Keratinocyte (primary cell): ENCODE measurements around the gene USP37. TPM values are rescaled to one million over a fixed set of nuclear protein-coding genes. Genes with fewer than 3 reads are reported as not detected.

Experiments used
- DNase-seq: peaks from one replicate; pipeline ENCODE4 v3.0.0-alpha.2; 2011; ENCODE audit warnings: low read depth, missing footprints, low spot score
- FAIRE-seq: peaks from 2 replicates; lab custom pipeline; 2011; peaks lifted over from hg19 to GRCh38; lab: Jason Lieb, UNC
- H2AFZ ChIP-seq: 2 replicates; pipeline ENCODE4 v1.6.0; 2012; ENCODE audit warnings: low read length, control low read depth, inconsistent platforms; ENCODE audit not compliant: control insufficient read depth
- H3K27ac ChIP-seq: 2 replicates; pipeline ENCODE4 v1.5.1; 2011; ENCODE audit warnings: low read length; ENCODE audit not compliant: control insufficient read depth, insufficient read depth
- H3K27me3 ChIP-seq: 3 replicates; pipeline ENCODE4 v1.6.0; 2011; ENCODE audit warnings: low read length; ENCODE audit not compliant: control insufficient read depth, insufficient read depth; ENCODE audit errors: extremely low read depth
- H3K36me3 ChIP-seq, 2 experiments: 2 replicates in 1 of 2; 3 replicates in 1 of 2; pipeline ENCODE4 v1.5.1; 2011; ENCODE audit warnings: low read length in 2 of 2, mild to moderate bottlenecking in 1 of 2; ENCODE audit not compliant: control insufficient read depth in 2 of 2, insufficient read depth in 2 of 2; ENCODE audit errors: extremely low read depth in 1 of 2
- H3K4me1 ChIP-seq: 3 replicates; pipeline ENCODE4 v1.5.1; 2011; ENCODE audit warnings: low read length; ENCODE audit not compliant: control insufficient read depth, insufficient read depth; ENCODE audit errors: extremely low read depth
- H3K4me2 ChIP-seq: 3 replicates; pipeline ENCODE4 v1.6.0; 2011; ENCODE audit warnings: low read depth, low read length; ENCODE audit not compliant: control insufficient read depth, insufficient read depth; ENCODE audit errors: extremely low read depth
- H3K4me3 ChIP-seq, 3 experiments: fragments of 200-600 bp in 1 of 3; sonication (generic) in 1 of 3; 2 replicates in 2 of 3; 3 replicates in 1 of 3; pipeline ENCODE4 v1.5.1; 2011 to 2016; ENCODE audit warnings: low read length in 3 of 3, mild to moderate bottlenecking in 3 of 3, control low read depth in 2 of 3, inconsistent platforms in 1 of 3, low read depth in 1 of 3, mixed read lengths in 1 of 3, mixed run types in 1 of 3, moderate library complexity in 1 of 3; ENCODE audit not compliant: control insufficient read depth in 2 of 3, insufficient read depth in 2 of 3; ENCODE audit errors: extremely low read depth in 1 of 3
- H3K79me2 ChIP-seq: 2 replicates; pipeline ENCODE4 v1.6.0; 2012; ENCODE audit warnings: low read length; ENCODE audit not compliant: control insufficient read depth, insufficient read depth
- H3K9ac ChIP-seq: 3 replicates; pipeline ENCODE4 v1.6.0; 2011; ENCODE audit warnings: low read length; ENCODE audit not compliant: control insufficient read depth, insufficient read depth; ENCODE audit errors: extremely low read depth
- H3K9me1 ChIP-seq: 3 replicates; pipeline ENCODE4 v1.6.0; 2011; ENCODE audit warnings: low read length; ENCODE audit not compliant: control insufficient read depth, insufficient read depth; ENCODE audit errors: extremely low read depth
- H3K9me3 ChIP-seq: 2 replicates; pipeline ENCODE4 v1.5.1; 2012; ENCODE audit warnings: low read depth, low read length; ENCODE audit not compliant: control insufficient read depth
- H4K20me1 ChIP-seq: 3 replicates; pipeline ENCODE4 v1.6.0; 2011; ENCODE audit warnings: low read length; ENCODE audit not compliant: control insufficient read depth, insufficient read depth; ENCODE audit errors: extremely low read depth
- CTCF ChIP-seq, 3 experiments: IDR thresholded peaks in 1 of 3; conservative IDR thresholded peaks in 1 of 3; optimal IDR thresholded peaks in 1 of 3; 2 replicates in 2 of 3; 3 replicates in 1 of 3; pipeline versions ENCODE3 to v1.5.1; 2011; ENCODE audit warnings: low read length in 3 of 3, mild to moderate bottlenecking in 3 of 3, moderate library complexity in 2 of 3, control low read depth in 1 of 3, inconsistent platforms in 1 of 3; ENCODE audit not compliant: insufficient read depth in 2 of 3; ENCODE audit errors: extremely low read depth in 1 of 3
- EZH2 ChIP-seq: IDR thresholded peaks from one replicate; pipeline ENCODE4 v1.6.1; 2012; ENCODE audit warnings: inconsistent platforms, mild to moderate bottlenecking, low read length, moderate library complexity
- dilution Hi-C: fragments of 300-500 bp; cut with MboI; formaldehyde crosslinking; loops from one replicate; pipeline ENCODE4 v1.7.0; 2020; ENCODE audit warnings: low sequenced_read_pairs; ENCODE audit not compliant: extremely low pct_ligation_motif_present
- polyA plus RNA-seq, 5 experiments: library from polyadenylated mRNA; depleted of rRNA in 3 of 5; stranded (reverse) in 3 of 5; stranded (forward) in 1 of 5; unstranded in 1 of 5; fragments of >200 nt; gene quantifications; 1 replicate in 1 of 5; 2 replicates in 3 of 5; 3 replicates in 1 of 5; pipeline versions ENCODE4 v1.2.1 to v1.2.3, GENCODE V29; 2011 to 2012; ENCODE audit warnings: missing spikeins in 2 of 5, low read depth in 1 of 5, low replicate concordance in 1 of 5

Gene USP37
- polyA plus RNA-seq, 1 donor (not counting 4 experiments of a cell fraction or from before 2014, with no cell fraction given) = 4.2 TPM

GRCh38 chr2:218427741-218428140 lies 140.4 kb downstream of the USP37 start:
- dilution Hi-C loops = no loop called here
- no peak overlapping the region for H3K9ac ChIP-seq
- FAIRE-seq (no peak), DNase-seq (no peak)
- no peaks in the 10 kb centered on the region for H3K36me3 ChIP-seq
- H2AFZ ChIP-seq = no peak overlapping the region
- no peaks in the 10 kb centered on the region for H3K79me2 ChIP-seq
- TF ChIP-seq CTCF (optimal IDR thresholded peaks at IDR 0.05 in 1 of 3, IDR thresholded peaks at IDR 0.05 in 1 of 3, conservative IDR thresholded peaks at IDR 0.05 in 1 of 3; ENCODE audit: extremely low read depth in 1 of 3, insufficient read depth in 2 of 3, low read length in 3 of 3) = no peak
- no peak for TF ChIP-seq EZH2
- H3K4me2 ChIP-seq = no peak overlapping the region
- H4K20me1 ChIP-seq = no peaks in the 10 kb centered on the region
- no peak overlapping the region for H3K27ac ChIP-seq
- H3K4me1 ChIP-seq = no peaks in the 10 kb centered on the region
- H3K9me3 ChIP-seq = no peaks in the 10 kb centered on the region
- no peak overlapping the region for H3K4me3 ChIP-seq
- H3K9me1 ChIP-seq = no peaks in the 10 kb centered on the region
- H3K27me3 ChIP-seq = peaks cover 4% of the 10 kb centered on the region

- Histone ChIP-seq H3K27me3 (no peaks in the 10 kb centered on the region), H3K27ac (no peak overlapping the region), H4K20me1 (no peaks in the 10 kb centered on the region), H3K9me3 (no peaks in the 10 kb centered on the region), H3K9me1 (no peaks in the 10 kb centered on the region), H3K4me2 (no peak overlapping the region), H2AFZ (no peak overlapping the region), H3K4me3 (no peak overlapping the region), H3K4me1 (peaks cover 4% of the 10 kb centered on the region), H3K36me3 (no peaks in the 10 kb centered on the region), H3K79me2 (no peaks in the 10 kb centered on the region), H3K9ac (no peak overlapping the region)
- dilution Hi-C loops = no loop called here
- no peak for TF ChIP-seq EZH2
- TF ChIP-seq CTCF (optimal IDR thresholded peaks at IDR 0.05 in 1 of 3, IDR thresholded peaks at IDR 0.05 in 1 of 3, conservative IDR thresholded peaks at IDR 0.05 in 1 of 3; ENCODE audit: extremely low read depth in 1 of 3, insufficient read depth in 2 of 3, low read length in 3 of 3) = no peak
- no peak for FAIRE-seq
- no peak for DNase-seq
These were observed 142.6 kb downstream of the USP37 start for GRCh38 chr2:218425531-218425930.
